Measurements from ENCODE around the gene TAF1. TPM values are rescaled to one million over a fixed set of nuclear protein-coding genes. Genes with fewer than 3 reads are reported as not detected.
A peak's percentile ranks its signal among the peaks of the same experiment; 100 is the strongest.
"Not testable (repeated sequence)": the region's sequence is repeated elsewhere in the genome, so short reads cannot be mapped to it uniquely, and the experiment has no call there.

Gene TAF1
- total and polyA plus RNA-seq, 5 donors = 8.6 to 22.8 (median 21.8) TPM

- no peak overlapping the region for H3K4me3 ChIP-seq (ENCODE audit: low read length)
- DNase-seq = no peak
- no peak overlapping the region for H3K27ac ChIP-seq (ENCODE audit: low read length)
- intact Hi-C loops (cut with DNase I) = no loop called here
- 89% methylated on average over 1 of the region's 1 CpG for WGBS
- no peaks in the 10 kb centered on the region for H3K27me3 ChIP-seq (ENCODE audit: control insufficient read depth, insufficient read depth)
- no peaks in the 10 kb centered on the region for H3K9me3 ChIP-seq (ENCODE audit: control insufficient read depth, low read length)
- ATAC-seq = no peak
- H3K4me1 ChIP-seq (ENCODE audit: control insufficient read depth, insufficient read depth, low read length) = no peaks in the 10 kb centered on the region
These were observed 138.2 kb downstream of the TAF1 start for GRCh38 chrX:71504346-71504745.

DNA sequence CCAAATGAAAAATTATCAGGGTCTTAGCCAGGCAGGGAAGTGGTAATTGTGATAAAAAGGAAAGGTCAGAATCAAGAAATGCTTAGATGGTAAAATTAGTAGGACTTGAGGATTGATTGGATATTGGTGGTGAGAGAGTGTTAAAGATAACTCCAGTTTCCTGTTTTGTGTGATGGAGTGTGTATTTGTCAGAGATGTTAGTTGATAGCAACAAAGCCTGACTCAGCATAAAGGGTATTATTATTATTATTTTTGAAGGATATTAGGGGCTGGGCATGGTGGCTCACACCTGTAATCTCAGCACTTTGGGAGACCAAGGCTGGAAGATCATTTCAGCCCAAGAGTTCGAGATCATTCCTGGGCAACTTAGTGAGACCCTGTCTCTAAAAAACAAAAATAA lies 143.1 kb downstream of the TAF1 start:
- Histone ChIP-seq H3K27me3 (ENCODE audit: control insufficient read depth, insufficient read depth) (no peaks in the 10 kb centered on the region), H3K9me3 (ENCODE audit: control insufficient read depth, low read length) (no peaks in the 10 kb centered on the region), H3K4me1 (ENCODE audit: control insufficient read depth, insufficient read depth, low read length) (no peaks in the 10 kb centered on the region), H3K27ac (ENCODE audit: low read length) (no peak overlapping the region), H3K4me3 (ENCODE audit: low read length) (no peak overlapping the region)
- DNase-seq (no peak), ATAC-seq (no peak)
- intact Hi-C loops (cut with DNase I) = no loop called here
- 89% methylated on average over 1 of the region's 1 CpG for WGBS

DNA sequence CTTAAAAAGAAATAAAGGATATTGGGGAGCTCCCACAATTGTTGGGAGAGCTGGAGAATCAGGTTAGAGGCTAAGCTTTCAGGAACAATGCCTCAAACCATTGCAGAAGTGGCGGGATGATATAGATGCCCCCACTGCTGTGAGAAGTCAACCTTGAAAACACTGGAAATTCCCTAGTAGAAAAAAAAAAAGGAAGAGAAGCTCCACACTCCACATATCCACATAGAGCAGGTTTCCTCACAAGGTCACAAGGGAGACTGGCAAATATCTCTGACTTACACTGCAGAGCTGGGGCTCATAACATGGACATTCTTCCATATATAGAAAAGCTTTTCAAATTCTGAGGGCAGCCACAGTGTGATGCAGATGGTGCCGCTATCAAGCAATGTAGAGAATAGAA lies 144.0 kb downstream of the TAF1 start:
- H3K27me3 ChIP-seq (ENCODE audit: control insufficient read depth, insufficient read depth) = no peaks in the 10 kb centered on the region
- no peaks in the 10 kb centered on the region for H3K4me1 ChIP-seq (ENCODE audit: control insufficient read depth, insufficient read depth, low read length)
- ATAC-seq = no peak
- intact Hi-C loops (cut with DNase I) = no loop called here
- no peak for DNase-seq
- no peak overlapping the region for H3K27ac ChIP-seq (ENCODE audit: low read length)
- H3K4me3 ChIP-seq (ENCODE audit: low read length) = no peak overlapping the region
- H3K9me3 ChIP-seq (ENCODE audit: control insufficient read depth, low read length) = no peaks in the 10 kb centered on the region
- WGBS = 90% methylated on average over 2 of the region's 2 CpGs

GRCh38 chrX:71513731-71514130 lies 147.6 kb downstream of the TAF1 start:
- H3K4me1 ChIP-seq (ENCODE audit: control insufficient read depth, insufficient read depth, low read length); DNase-seq; H3K27me3 ChIP-seq (ENCODE audit: control insufficient read depth, insufficient read depth); H3K27ac ChIP-seq (ENCODE audit: low read length); intact Hi-C loops (cut with DNase I); ATAC-seq; H3K9me3 ChIP-seq (ENCODE audit: control insufficient read depth, low read length); H3K4me3 ChIP-seq (ENCODE audit: low read length): not testable (repeated sequence)
- 90% methylated on average over 4 of the region's 4 CpGs for WGBS

DNA sequence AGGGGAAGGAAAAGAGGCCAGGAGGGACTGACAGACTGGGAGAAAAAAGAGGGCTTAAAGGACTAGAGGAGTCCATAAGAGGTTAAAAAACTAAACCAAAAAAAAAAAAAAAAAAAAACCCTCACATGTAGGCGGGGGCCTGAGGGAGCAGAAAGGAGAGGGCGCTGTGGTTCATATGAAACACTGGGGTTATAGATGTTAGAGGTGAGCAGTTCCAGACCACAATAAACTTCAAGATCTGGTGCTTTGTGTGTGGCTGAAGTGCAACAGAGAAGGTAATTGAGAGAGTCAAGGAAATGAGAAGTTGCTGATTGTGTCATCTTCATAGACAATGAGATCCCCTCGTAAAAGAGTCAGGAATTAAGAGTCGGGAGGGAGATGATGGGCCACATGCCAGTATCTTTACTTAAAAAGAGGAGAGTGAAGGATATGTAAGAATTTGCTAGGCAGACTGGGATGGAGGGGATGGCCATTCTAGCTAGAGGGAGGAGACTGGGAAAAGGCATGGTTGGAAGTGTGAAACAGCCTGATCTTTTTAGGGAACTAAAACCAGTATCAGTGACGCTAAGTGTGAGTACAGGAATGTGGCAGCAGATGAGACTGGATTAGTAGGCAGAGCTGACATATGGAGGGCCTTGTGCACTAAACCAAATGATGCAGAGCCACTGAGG lies 148.3 kb downstream of the TAF1 start:
- Histone ChIP-seq H3K27me3 (ENCODE audit: control insufficient read depth, insufficient read depth) (no peaks in the 10 kb centered on the region), H3K4me1 (ENCODE audit: control insufficient read depth, insufficient read depth, low read length) (no peaks in the 10 kb centered on the region), H3K9me3 (ENCODE audit: control insufficient read depth, low read length) (no peaks in the 10 kb centered on the region), H3K27ac (ENCODE audit: low read length) (peak overlapping the region; percentile 51), H3K4me3 (ENCODE audit: low read length) (no peak overlapping the region)
- DNase-seq (no peak), ATAC-seq (peak; percentile 54 to 68)
- 4% methylated on average over 5 of the region's 5 CpGs for WGBS
- intact Hi-C loops (cut with DNase I) = no loop called here

GRCh38 chrX:71515038-71515396 lies 148.9 kb downstream of the TAF1 start:
- WGBS = 57% methylated on average over 2 of the region's 2 CpGs
- Histone ChIP-seq H3K4me1 (ENCODE audit: control insufficient read depth, insufficient read depth, low read length) (no peaks in the 10 kb centered on the region), H3K4me3 (ENCODE audit: low read length) (no peak overlapping the region), H3K9me3 (ENCODE audit: control insufficient read depth, low read length) (no peaks in the 10 kb centered on the region), H3K27me3 (ENCODE audit: control insufficient read depth, insufficient read depth) (no peaks in the 10 kb centered on the region), H3K27ac (ENCODE audit: low read length) (peak overlapping the region; percentile 51)
- DNase-seq (peak; percentile 33 to 65 (median 57)), ATAC-seq (peak; percentile 78 to 79)
- intact Hi-C loops (cut with DNase I) = no loop called here

Other genes with a start within 250 kb of the TAF1 start
- 10 to 100 TPM; 19.6 to 25.9 (median 24.2) TPM for gene MED12, start 247.8 kb upstream of the TAF1 start, total RNA-seq
- gene MED12, start 247.8 kb upstream of the TAF1 start, polyA plus RNA-seq = 10.2 TPM
- gene NLGN3, start 221.5 kb upstream of the TAF1 start, total RNA-seq = 1 to 10 TPM in 3 of 4 donors, under 1 TPM in 1; 0.75 to 1.9 (median 1.4) TPM
- 0.88 TPM for gene NLGN3, start 221.5 kb upstream of the TAF1 start, polyA plus RNA-seq
- gene GJB1, start 143.1 kb upstream of the TAF1 start, total RNA-seq = not detected
- 0.11 TPM for gene GJB1, start 143.1 kb upstream of the TAF1 start, polyA plus RNA-seq
- 10 to 100 TPM; 13.0 to 24.2 (median 18.4) TPM for gene ZMYM3, start 112.2 kb upstream of the TAF1 start, total RNA-seq
- gene ZMYM3, start 112.2 kb upstream of the TAF1 start, polyA plus RNA-seq = 6.9 TPM
- 100 to 1,000 TPM; 124 to 157 (median 135) TPM for gene NONO, start 82.7 kb upstream of the TAF1 start, total RNA-seq
- 61.9 TPM for gene NONO, start 82.7 kb upstream of the TAF1 start, polyA plus RNA-seq
- gene ITGB1BP2, start 64.6 kb upstream of the TAF1 start, total RNA-seq = 100 to 1,000 TPM; 113 to 174 (median 125) TPM
- gene ITGB1BP2, start 64.6 kb upstream of the TAF1 start, polyA plus RNA-seq = 186 TPM
- gene OGT, start 166.7 kb downstream of the TAF1 start, total RNA-seq = 10 to 100 TPM; 67.8 to 94.4 (median 81.4) TPM
- gene OGT, start 166.7 kb downstream of the TAF1 start, polyA plus RNA-seq = 30.3 TPM
- 1 to 10 TPM; 1.4 to 2.0 (median 1.7) TPM for gene GCNA, start 212.1 kb downstream of the TAF1 start, total RNA-seq
- 0.81 TPM for gene GCNA, start 212.1 kb downstream of the TAF1 start, polyA plus RNA-seq

Data from right cardiac atrium (tissue), 5 donors.